ENCODE data around the gene MSN.

DNA sequence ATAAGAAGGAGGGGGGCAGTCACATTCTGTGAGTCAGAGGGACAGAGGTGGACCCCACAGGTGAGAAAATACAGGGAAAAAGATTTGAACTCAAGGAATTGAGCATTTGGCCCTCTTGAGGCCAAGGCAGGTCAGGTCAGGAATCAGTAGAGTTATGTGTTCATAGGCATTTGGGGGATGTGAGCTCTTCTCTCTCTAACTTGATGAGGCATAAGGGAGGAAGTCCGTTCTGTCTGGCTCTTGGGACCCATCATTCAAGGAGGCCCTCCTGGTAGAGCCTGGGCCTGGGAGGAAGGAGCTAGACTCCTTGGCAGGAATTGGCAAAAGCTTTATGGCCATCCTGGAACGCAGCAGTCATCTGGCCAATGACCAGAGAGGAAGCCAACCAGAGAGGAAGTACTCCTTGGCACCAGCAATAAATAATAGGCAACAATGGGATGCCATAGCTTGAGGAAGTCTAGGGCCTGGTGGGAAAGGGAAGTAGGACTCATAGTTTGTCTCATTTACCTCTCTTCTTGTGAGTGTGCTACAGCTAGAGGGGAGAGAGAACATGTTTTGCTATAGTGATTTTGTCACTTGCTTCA, 53.0 kb downstream of the MSN start:
- TF ChIP-seq, protein P1, sequence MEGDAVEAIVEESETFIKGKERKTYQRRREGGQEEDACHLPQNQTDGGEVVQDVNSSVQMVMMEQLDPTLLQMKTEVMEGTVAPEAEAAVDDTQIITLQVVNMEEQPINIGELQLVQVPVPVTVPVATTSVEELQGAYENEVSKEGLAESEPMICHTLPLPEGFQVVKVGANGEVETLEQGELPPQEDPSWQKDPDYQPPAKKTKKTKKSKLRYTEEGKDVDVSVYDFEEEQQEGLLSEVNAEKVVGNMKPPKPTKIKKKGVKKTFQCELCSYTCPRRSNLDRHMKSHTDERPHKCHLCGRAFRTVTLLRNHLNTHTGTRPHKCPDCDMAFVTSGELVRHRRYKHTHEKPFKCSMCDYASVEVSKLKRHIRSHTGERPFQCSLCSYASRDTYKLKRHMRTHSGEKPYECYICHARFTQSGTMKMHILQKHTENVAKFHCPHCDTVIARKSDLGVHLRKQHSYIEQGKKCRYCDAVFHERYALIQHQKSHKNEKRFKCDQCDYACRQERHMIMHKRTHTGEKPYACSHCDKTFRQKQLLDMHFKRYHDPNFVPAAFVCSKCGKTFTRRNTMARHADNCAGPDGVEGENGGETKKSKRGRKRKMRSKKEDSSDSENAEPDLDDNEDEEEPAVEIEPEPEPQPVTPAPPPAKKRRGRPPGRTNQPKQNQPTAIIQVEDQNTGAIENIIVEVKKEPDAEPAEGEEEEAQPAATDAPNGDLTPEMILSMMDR (IDR thresholded peaks at IDR 0.05; ENCODE audit: insufficient read depth, low read length, poor library complexity, severe bottlenecking) = no peak
- TF ChIP-seq EZH2phosphoT487 (conservative IDR thresholded peaks at IDR 0.05; ENCODE audit: low read length) = no peak

All from SU-DHL-6 (cell line).